ENCODE measurements around the gene PRMT9. TPM values are rescaled to one million over a fixed set of nuclear protein-coding genes. Genes with fewer than 3 reads are reported as not detected.

The PRMT9 gene
- total and polyA plus RNA-seq, 9 donors = 6.8 to 29.2 (median 16.7) TPM

DNA sequence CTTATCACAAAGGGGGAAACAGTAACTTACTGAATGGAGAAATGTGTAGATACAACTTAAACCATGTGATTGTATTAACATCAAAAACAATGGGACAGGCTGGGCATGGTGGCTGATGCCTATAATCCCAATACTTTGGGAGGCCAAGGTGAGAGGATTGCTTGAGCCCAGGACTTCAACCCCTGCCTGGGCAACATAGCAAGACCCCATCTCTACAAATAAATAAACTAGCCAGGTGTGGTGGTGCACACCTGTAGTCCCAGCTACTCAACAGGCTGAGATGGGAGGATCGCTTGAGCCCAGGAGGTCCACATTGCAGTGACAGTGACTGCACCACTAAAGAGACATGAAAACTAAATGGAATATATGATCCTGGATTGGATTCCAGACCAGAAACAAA, 40.3 kb downstream of the PRMT9 start:
- intact Hi-C loops (cut with DNase I) = no loop called here
- H3K27ac ChIP-seq = no peak overlapping the region
- no peaks in the 10 kb centered on the region for H3K27me3 ChIP-seq
- H3K4me3 ChIP-seq = no peak overlapping the region
- no peaks in the 10 kb centered on the region for H3K9me3 ChIP-seq
- no peaks in the 10 kb centered on the region for H3K36me3 ChIP-seq
- TF ChIP-seq, protein P1, sequence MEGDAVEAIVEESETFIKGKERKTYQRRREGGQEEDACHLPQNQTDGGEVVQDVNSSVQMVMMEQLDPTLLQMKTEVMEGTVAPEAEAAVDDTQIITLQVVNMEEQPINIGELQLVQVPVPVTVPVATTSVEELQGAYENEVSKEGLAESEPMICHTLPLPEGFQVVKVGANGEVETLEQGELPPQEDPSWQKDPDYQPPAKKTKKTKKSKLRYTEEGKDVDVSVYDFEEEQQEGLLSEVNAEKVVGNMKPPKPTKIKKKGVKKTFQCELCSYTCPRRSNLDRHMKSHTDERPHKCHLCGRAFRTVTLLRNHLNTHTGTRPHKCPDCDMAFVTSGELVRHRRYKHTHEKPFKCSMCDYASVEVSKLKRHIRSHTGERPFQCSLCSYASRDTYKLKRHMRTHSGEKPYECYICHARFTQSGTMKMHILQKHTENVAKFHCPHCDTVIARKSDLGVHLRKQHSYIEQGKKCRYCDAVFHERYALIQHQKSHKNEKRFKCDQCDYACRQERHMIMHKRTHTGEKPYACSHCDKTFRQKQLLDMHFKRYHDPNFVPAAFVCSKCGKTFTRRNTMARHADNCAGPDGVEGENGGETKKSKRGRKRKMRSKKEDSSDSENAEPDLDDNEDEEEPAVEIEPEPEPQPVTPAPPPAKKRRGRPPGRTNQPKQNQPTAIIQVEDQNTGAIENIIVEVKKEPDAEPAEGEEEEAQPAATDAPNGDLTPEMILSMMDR (IDR thresholded peaks at IDR 0.05) = no peak
- TF ChIP-seq EP300 (IDR thresholded peaks at IDR 0.05) (no peak), POLR2A (IDR thresholded peaks at IDR 0.05) (no peak)
- no peaks in the 10 kb centered on the region for H3K4me1 ChIP-seq (ENCODE audit: insufficient read depth)
- WGBS, 3 donors = 89 to 100% (median 91%) methylated on average over 1 of the region's 1 CpG
- DNase-seq = no peak

DNA sequence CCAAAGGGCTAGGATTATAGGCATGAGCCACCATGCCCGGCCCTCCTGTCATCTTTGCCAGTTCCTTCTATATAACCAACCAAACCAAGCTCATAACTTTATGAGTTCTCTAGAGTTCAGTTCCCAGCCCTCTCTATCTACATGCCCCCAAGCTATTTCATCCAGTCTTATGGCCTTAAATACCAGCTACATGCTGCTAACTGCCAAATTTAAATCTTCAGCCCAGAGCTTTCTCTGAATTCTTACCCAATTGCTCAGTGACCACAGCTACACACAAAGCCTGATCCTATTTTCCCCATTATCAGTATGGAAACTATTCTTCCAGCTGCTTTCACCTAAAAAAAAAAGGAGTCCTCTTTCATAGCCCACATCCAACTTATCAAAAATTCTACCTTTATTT, 43.6 kb downstream of the PRMT9 start:
- intact Hi-C loops (cut with DNase I) = no loop called here
- 93 to 100% (median 97%) methylated on average over 1 of the region's 1 CpG for WGBS, 3 donors
- no peak for DNase-seq
- no peaks in the 10 kb centered on the region for H3K9me3 ChIP-seq
- no peaks in the 10 kb centered on the region for H3K4me1 ChIP-seq (ENCODE audit: insufficient read depth)
- H3K27me3 ChIP-seq = no peaks in the 10 kb centered on the region
- no peak overlapping the region for H3K4me3 ChIP-seq
- H3K27ac ChIP-seq = no peak overlapping the region
- TF ChIP-seq, protein P1 (IDR thresholded peaks at IDR 0.05) = no peak
- TF ChIP-seq POLR2A (IDR thresholded peaks at IDR 0.05) = no peak
- TF ChIP-seq EP300 (IDR thresholded peaks at IDR 0.05) = no peak
- no peaks in the 10 kb centered on the region for H3K36me3 ChIP-seq

DNA sequence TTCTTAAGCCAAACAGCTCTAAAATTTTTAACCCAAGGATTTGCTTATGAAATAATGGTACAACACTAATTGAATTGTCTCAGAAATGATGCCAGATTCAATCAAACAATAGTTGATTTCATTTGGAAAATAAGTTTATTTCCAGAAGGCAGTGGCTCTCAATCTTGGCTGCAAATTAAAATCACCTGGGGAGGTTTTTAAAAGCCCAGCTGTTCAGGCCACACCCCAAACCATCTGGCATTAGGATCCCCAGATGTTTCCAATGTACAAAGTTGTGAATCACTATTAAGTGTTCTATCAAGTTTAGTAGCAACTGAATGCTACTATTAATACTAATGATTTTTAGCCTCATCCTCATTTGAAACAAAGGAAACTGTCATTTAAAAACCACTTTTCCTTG, 44.6 kb downstream of the PRMT9 start:
- H3K9me3 ChIP-seq = no peaks in the 10 kb centered on the region
- H3K36me3 ChIP-seq = no peaks in the 10 kb centered on the region
- TF ChIP-seq, protein P1 (IDR thresholded peaks at IDR 0.05) = no peak
- no peak for TF ChIP-seq EP300 (IDR thresholded peaks at IDR 0.05)
- no peak for TF ChIP-seq POLR2A (IDR thresholded peaks at IDR 0.05)
- no peaks in the 10 kb centered on the region for H3K27me3 ChIP-seq
- no peak overlapping the region for H3K27ac ChIP-seq
- H3K4me1 ChIP-seq (ENCODE audit: insufficient read depth) = no peaks in the 10 kb centered on the region
- no peak for DNase-seq
- H3K4me3 ChIP-seq = no peak overlapping the region
- intact Hi-C loops (cut with DNase I) = no loop called here

DNA sequence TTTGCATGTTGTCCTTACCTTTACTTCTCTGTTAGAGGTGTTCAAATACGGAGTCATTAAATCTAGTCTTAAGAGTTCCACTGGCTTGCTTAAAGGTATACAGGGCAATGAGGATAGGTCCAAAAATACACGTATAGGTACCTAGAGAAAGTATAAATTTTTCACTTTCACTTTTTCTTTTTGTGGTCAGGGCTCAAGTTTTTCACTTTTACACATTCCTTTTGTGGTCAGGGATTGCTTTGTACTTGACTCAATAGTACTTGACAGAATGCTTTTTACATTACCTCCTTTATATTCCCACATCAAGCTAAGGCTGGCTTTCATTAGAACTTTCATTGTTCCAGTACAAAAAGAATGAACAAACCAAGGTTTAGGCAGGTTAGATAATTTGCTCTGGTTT, 45.0 kb downstream of the PRMT9 start:
- H3K4me3 ChIP-seq = no peak overlapping the region
- H3K36me3 ChIP-seq = no peaks in the 10 kb centered on the region
- no peaks in the 10 kb centered on the region for H3K4me1 ChIP-seq (ENCODE audit: insufficient read depth)
- H3K9me3 ChIP-seq = no peaks in the 10 kb centered on the region
- DNase-seq = no peak
- H3K27me3 ChIP-seq = no peaks in the 10 kb centered on the region
- H3K27ac ChIP-seq = no peak overlapping the region
- WGBS, 3 donors = 69 to 73% (median 72%) methylated on average over 2 of the region's 2 CpGs
- intact Hi-C loops (cut with DNase I) = no loop called here
- no peak for TF ChIP-seq POLR2A (IDR thresholded peaks at IDR 0.05)
- TF ChIP-seq, protein P1 (IDR thresholded peaks at IDR 0.05) = no peak
- TF ChIP-seq EP300 (IDR thresholded peaks at IDR 0.05) = no peak

DNA sequence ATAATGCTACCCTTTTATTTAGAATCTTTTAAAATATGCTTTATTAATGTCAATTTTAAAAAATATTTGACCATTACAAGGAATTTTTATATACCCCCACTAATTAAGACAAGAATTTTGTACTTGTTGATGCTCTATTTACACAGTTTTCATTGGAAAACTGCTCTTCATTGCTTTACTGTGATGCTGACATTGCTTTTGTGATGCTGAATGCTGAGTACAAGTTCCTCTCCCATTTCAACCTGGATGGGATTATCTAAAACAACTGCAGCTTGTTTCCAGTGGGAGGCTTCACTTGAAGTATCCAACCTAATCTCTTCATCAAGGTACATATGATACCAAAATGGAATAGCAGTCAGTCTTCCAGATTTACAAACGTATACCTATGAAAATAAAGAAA, 45.6 kb downstream of the PRMT9 start:
- Histone ChIP-seq H3K4me1 (ENCODE audit: insufficient read depth) (no peaks in the 10 kb centered on the region), H3K27ac (no peak overlapping the region), H3K36me3 (no peaks in the 10 kb centered on the region), H3K4me3 (no peak overlapping the region), H3K27me3 (no peaks in the 10 kb centered on the region), H3K9me3 (no peaks in the 10 kb centered on the region)
- intact Hi-C loops (cut with DNase I) = no loop called here
- TF ChIP-seq POLR2A (IDR thresholded peaks at IDR 0.05) (no peak), EP300 (IDR thresholded peaks at IDR 0.05) (no peak)
- TF ChIP-seq, protein P1 (IDR thresholded peaks at IDR 0.05) = no peak
- WGBS, 3 donors = 68 to 77% (median 75%) methylated on average over 1 of the region's 1 CpG
- DNase-seq = no peak

Data from ovary (tissue), 9 donors.